HG03460 (cell line): ENCODE data around the gene CLRN3.
A peak's percentile ranks its signal among the peaks of the same experiment; 100 is the strongest.

Source experiments
- ATAC-seq: cut with Tn5 transposase; IDR thresholded peaks from one replicate; pipeline ENCODE4 v1.9.1; 2021; ENCODE audit not compliant: unreplicated experiment

CLRN3 gene

GRCh38 chr10:127875449-127875765, 17.3 kb downstream of the CLRN3 start:
- ATAC-seq, result no peak

DNA sequence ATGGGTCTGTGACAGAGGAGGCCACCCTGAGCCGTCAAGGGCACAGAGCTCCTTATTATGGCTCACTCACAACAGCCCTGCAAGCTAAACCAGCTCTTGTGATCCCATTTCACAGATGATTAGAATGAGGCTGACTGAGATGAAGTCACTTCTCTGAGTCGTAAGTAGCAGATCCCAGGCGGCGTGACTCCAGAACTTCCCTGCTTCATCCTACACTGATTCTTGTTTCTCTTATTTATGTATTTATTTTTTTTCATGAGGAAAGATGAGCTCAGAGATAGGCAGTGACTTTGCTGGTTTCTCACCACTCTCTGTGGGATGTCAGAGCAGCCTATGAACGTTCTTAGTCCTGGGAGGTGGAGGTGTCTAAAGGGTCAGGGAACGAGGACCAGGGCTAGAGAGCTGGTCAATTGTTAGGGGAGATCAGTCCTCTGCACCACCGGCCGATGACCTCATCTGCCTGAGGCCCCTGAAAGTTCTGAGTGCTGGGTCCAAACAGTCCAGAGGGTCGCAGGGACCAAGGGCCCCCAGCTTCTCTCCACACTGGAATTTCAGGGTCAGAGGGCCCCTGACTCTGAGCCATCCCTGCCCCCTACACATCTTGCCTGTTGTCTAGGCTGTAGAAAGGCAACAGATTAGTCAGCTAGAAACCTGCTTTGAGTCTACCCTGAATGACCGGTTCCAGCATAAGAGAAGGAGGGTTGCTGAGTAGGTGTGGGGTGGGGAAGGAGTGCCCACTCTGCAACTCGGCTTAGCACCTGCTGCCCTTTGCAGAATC, 17.9 kb downstream of the CLRN3 start:
- ATAC-seq, result no peak

GRCh38 chr10:127873901-127874470, 18.8 kb downstream of the CLRN3 start:
- ATAC-seq, result no peak

DNA sequence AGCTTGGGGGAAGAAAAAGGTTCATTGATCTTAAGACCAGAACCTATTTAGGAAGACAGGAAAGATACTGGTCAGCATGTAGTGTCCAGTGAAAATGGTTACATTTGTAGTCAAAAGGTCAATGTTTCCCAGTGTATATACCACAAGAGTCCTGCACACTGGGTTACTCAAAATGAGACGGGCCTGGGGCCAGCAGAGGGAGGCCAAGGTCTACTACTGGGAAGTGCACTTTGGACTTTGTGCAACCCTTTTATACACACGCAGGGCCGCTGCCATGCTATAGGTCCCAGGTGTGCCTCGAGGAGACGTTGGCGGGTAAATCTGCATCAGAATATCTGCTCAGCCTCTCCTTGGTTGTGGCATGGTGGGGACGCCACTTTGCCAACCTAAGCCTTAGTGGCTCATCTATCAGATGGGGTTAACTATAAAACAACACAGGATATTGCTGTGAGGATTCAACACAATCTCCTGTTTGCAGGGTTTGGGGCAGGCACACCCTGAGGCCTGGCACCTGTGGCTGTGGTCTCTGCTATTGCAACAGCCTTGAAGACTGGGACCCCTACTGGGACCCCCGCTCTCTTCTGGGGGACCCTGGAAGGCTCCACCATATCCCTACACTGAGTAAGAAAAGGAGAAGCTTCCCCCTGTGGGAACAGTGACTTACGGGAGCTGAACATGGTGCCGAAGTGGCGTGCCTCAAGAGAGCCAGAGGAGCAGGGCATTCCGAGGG, 19.7 kb downstream of the CLRN3 start:
- ATAC-seq, result no peak

- ATAC-seq, result no peak
Observed at GRCh38 chr10:127872011-127872761, 20.6 kb downstream of the CLRN3 start.

GRCh38 chr10:127871631-127872010, 21.1 kb downstream of the CLRN3 start:
- ATAC-seq, result no peak

- ATAC-seq, result no peak
Observed at GRCh38 chr10:127869329-127869728, 23.4 kb downstream of the CLRN3 start.

DNA sequence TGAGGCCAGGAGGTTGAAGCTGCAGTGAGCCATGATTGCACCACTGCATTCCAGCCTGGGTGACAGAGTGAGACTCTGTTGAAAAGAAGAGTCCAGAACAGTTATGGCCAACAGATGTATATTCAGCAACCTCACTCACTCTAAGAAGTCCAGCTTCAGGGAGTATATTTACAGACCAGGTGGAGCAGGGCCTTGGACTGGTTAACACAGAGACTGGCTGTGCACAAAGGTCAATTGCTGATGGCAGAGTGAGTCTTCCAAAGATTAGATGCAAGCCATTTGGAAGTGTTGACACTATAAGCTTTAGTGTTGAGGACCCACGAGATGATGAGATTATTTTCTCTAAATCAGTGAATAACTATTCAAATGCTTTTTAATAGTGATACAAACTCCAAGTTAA, 24.9 kb downstream of the CLRN3 start:
- no peak for ATAC-seq

DNA sequence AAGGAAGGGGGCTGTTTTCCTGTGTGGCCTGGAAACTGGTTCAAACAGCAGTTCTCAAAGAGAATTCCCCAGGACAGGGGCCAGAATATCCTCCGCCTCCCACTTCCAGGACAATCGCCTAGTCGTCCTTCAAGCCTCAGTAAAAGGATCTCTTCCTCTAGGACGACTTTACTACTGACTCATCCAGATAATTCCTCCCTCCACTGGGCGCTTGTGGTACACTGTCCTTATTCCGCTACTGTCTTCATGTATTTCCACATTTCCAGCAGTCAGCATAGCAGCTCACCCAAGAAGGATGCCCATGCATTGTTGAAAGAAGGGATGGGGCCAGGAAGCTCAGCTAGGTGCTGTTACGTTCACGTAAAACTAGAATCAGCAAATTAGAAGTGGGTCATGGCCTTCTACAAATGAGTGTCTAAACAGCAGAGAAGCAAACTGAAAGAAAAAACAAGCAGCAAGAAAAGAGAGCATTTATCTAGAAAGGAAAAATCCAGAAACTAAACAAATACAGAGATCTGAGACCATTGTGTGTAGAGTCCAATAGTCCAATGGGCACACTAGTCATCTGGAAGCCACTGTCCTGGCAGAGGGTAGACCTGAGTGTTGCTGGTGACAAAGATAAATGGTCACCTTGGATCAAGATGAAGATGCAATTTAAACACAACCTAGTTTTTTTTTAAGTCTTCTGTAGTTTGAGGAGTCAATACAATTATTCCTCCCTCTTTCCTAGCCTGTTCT, 26.3 kb downstream of the CLRN3 start:
- no peak for ATAC-seq

- no peak for ATAC-seq
Observed at GRCh38 chr10:127863231-127863825, 29.4 kb downstream of the CLRN3 start.

- ATAC-seq, result no peak
Observed at GRCh38 chr10:127860592-127860991, 32.1 kb downstream of the CLRN3 start.

GRCh38 chr10:127855976-127856375, 36.8 kb downstream of the CLRN3 start:
- no peak for ATAC-seq

- no peak for ATAC-seq
Observed at GRCh38 chr10:127855591-127855881, 37.2 kb downstream of the CLRN3 start.

DNA sequence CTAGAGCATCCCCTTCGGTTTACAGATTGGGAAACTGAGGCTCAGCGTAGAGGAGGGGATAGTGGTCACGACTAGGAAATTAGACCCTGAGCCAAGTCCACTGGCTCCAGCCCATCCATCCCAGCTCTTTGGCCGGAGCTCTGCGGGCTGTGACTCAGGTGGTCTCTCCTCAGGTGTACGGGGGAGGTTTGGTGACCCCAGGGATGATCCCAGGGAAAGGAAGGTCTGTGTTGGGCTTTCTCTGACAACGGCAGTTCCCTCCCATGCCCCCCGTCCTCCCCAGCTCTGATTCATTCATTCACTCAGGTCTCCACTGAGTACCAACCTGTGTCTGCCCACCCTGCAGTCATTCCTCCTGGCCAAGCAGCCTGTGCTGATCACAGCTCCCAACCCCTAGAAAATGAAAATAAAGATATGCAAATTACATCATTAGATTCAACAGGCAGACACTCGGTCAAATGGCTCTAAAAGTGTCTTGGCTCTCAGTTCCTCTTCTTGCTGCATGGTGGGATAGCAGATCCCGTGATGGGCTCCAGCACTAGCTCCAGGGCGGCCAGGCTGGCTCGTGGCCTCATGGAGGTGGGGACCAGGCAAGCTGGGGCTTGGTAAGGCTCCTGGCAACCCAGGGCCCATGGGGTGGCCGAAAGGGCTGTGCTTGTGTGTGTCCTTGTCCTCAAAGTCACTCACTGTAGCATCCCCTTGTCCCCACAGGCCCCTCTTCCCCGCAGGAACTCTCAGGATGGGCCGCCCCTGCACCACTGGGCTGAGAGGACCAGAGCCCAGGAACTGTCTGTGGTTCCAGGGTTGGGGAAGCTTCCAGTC, 37.8 kb downstream of the CLRN3 start:
- ATAC-seq, result peak; percentile 60

- peak; percentile 57 for ATAC-seq
Observed at GRCh38 chr10:127853868-127854768, 38.6 kb downstream of the CLRN3 start.

DNA sequence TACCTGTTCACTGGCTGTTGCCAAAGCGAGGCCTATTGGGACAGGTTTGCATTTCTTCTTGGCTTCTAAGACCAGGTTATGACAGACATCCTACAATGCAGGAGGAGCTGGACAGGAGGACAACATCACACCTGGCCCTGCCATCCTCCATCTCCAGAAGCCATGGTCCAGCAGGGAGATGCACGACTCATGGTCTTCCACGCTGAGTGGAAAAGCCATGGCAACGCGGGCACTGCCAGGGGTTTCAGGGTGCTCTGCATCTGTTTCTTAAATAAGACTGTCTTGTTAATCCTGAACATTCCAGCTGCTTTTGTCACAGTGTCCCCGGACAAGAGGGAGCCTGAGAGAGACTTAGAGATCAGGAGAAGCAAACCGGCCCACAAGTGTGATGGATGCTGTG, 40.3 kb downstream of the CLRN3 start:
- ATAC-seq, result no peak

DNA sequence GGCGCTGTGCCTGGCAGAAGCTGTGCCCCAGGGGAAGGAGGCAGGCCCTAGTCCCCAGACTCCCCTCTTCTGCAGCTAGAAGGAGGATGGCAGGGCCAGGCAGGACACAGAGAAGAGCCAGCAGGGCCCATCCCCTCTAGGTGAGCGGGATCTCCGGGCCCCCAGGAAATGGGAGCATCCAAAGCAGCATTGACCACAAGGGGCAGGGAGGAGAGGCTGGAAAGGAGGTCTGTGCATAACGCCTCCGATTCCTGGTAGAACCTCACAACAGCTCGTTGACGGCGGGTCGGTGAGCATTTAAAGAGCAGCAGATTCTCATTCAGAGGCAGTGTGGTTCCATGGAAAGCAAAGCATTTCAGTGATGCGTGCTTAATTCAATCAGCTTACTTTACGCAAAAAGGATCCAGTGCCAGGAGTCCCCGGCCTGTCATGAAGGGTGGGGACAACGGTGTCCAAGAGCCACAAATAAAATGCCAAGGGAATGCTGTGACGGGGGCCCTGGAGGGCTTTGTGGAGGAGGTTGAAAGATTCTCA, 41.0 kb downstream of the CLRN3 start:
- ATAC-seq, result no peak

- no peak for ATAC-seq
Observed at GRCh38 chr10:127850944-127851343, 41.8 kb downstream of the CLRN3 start.

DNA sequence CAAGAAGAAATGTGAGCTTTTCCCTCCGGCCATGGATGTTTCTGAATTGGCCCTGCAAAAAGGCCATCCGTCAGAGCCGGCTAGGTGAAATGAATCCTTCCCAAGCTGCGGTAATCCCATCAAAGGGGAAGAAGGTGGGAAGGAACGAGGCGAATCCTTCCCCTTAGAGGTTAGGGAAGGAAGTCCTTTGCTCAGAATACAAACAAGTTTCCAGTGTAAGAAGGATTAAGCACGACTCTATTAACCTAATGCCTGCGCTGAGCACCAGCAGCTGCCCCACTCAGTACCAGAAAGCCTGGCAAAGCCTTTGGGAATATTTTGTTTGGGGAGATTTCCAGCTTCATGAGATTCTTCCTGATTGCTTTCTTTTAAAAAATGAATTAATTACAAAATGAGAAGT, 42.8 kb downstream of the CLRN3 start:
- no peak for ATAC-seq
